Neural cell (in vitro differentiated cells): ENCODE measurements around the gene DGCR6L. TPM values are rescaled to one million over a fixed set of nuclear protein-coding genes. Genes with fewer than 3 reads are reported as not detected.

Experiments
- H2AFZ ChIP-seq: fragments of 200-600, 300-800 bp; sonication (generic), shearing (Covaris generic); 2 replicates; pipeline ENCODE4 v1.6.0; 2014; ENCODE audit warnings: low read depth, mild to moderate bottlenecking, antibody characterized with exemption, low read length, moderate library complexity
- H3F3A ChIP-seq: fragments of 200-600 bp; shearing (Covaris generic); 2 replicates; pipeline ENCODE4 v1.6.1; 2016; ENCODE audit warnings: mild to moderate bottlenecking, moderate library complexity, mixed read lengths, antibody characterized with exemption, low read length; ENCODE audit not compliant: insufficient read depth, poor library complexity, severe bottlenecking
- H3K27ac ChIP-seq: fragments of 200-600, 300-800 bp; sonication (generic), shearing (Covaris generic); 2 replicates; pipeline ENCODE4 v1.5.1; 2014; ENCODE audit warnings: mild to moderate bottlenecking, low read length, moderate library complexity
- H3K27me3 ChIP-seq: fragments of 300-800, 200-600 bp; sonication (generic), shearing (Covaris generic); 2 replicates; pipeline ENCODE4 v1.6.0; 2014; ENCODE audit warnings: mild to moderate bottlenecking, low read depth, low read length, moderate library complexity; ENCODE audit not compliant: insufficient read depth
- H3K36me3 ChIP-seq: fragments of 300-800, 200-600 bp; sonication (generic), shearing (Covaris generic); 2 replicates; pipeline ENCODE4 v1.5.1; 2014; ENCODE audit warnings: mild to moderate bottlenecking, antibody characterized with exemption, low read length, moderate library complexity; ENCODE audit not compliant: insufficient read depth
- H3K4me2 ChIP-seq: fragments of 300-800, 200-600 bp; sonication (generic), shearing (Covaris generic); 2 replicates; pipeline ENCODE4 v1.6.0; 2014; ENCODE audit warnings: mild to moderate bottlenecking, low read length
- H3K4me3 ChIP-seq: fragments of 300-800, 200-600 bp; sonication (generic), shearing (Covaris generic); 2 replicates; pipeline ENCODE4 v1.5.1; 2014; ENCODE audit warnings: mild to moderate bottlenecking, low read length, moderate library complexity
- H3K79me2 ChIP-seq: fragments of 200-600 bp; shearing (Covaris generic); replicated peaks from 2 replicates; pipeline ENCODE4 v1.6.0; 2014; ENCODE audit warnings: mild to moderate bottlenecking, low read length, moderate library complexity; ENCODE audit not compliant: insufficient read depth
- H3K9ac ChIP-seq: fragments of 300-800, 200-600 bp; sonication (generic), shearing (Covaris generic); 2 replicates; pipeline ENCODE4 v1.6.1; 2016; ENCODE audit warnings: mild to moderate bottlenecking, low read length, mixed read lengths
- H3K9me2 ChIP-seq: fragments of 200-600 bp; shearing (Covaris generic); 2 replicates; pipeline ENCODE4 v1.6.1; 2016; ENCODE audit warnings: mild to moderate bottlenecking, low read length, mixed read lengths; ENCODE audit not compliant: insufficient read depth
- H3K9me3 ChIP-seq: fragments of 200-600, 300-800 bp; sonication (generic), shearing (Covaris generic); 2 replicates; pipeline ENCODE4 v1.6.1; 2016; ENCODE audit warnings: mild to moderate bottlenecking, mixed run types, low read length, moderate library complexity, mixed read lengths
- H4K20me1 ChIP-seq: fragments of 200-600 bp; shearing (Covaris generic); 2 replicates; pipeline ENCODE4 v1.6.1; 2016; ENCODE audit warnings: mild to moderate bottlenecking, mixed run types; ENCODE audit not compliant: insufficient read depth
- EP300 ChIP-seq: fragments of 450-650 bp; conservative IDR thresholded peaks from 2 replicates; pipeline ENCODE4 v1.6.1; 2014; ENCODE audit warnings: antibody characterized with exemption, mild to moderate bottlenecking, moderate library complexity; ENCODE audit not compliant: poor library complexity, severe bottlenecking
- EZH2 ChIP-seq: fragments of 200-600, 300-800 bp; shearing (Covaris generic), sonication (generic); IDR thresholded peaks from 2 replicates; pipeline ENCODE4 v1.6.1; 2014; ENCODE audit warnings: antibody characterized with exemption, low read length, borderline replicate concordance, mild to moderate bottlenecking; ENCODE audit not compliant: insufficient read depth, poor library complexity, severe bottlenecking
- MXI1 ChIP-seq: fragments of 450-650 bp; conservative IDR thresholded peaks from 2 replicates; pipeline ENCODE4 v1.6.1; 2014; ENCODE audit warnings: antibody characterized with exemption, mild to moderate bottlenecking; ENCODE audit not compliant: poor library complexity, severe bottlenecking
- POLR2AphosphoS5 ChIP-seq: IDR thresholded peaks from 2 replicates; pipeline ENCODE4 v1.6.1; 2012
- RAD21 ChIP-seq: fragments of 450-650 bp; conservative IDR thresholded peaks from 2 replicates; pipeline ENCODE4 v1.6.1; 2014; ENCODE audit warnings: antibody characterized with exemption, mild to moderate bottlenecking, moderate library complexity
- SMC3 ChIP-seq: fragments of 450-650 bp; conservative IDR thresholded peaks from 2 replicates; pipeline ENCODE4 v1.6.1; 2014; ENCODE audit warnings: antibody characterized with exemption, mild to moderate bottlenecking, moderate library complexity; ENCODE audit not compliant: poor library complexity
- TAF1 ChIP-seq: IDR thresholded peaks from 2 replicates; pipeline ENCODE4 v1.6.1; 2012; ENCODE audit warnings: low read depth
- polyA plus RNA-seq: library from polyadenylated mRNA; depleted of rRNA; stranded (reverse); fragments of >200 nt; gene quantifications from 2 replicates; pipeline ENCODE4 v1.2.3, GENCODE V29; 2014
- TF ChIP-seq, protein P1 (sequence below): fragments of 450-650 bp; IDR thresholded peaks from 2 replicates; pipeline ENCODE4 v1.5.1; 2014; ENCODE audit warnings: antibody characterized with exemption, mild to moderate bottlenecking, moderate library complexity; ENCODE audit not compliant: poor library complexity, severe bottlenecking
- TF ChIP-seq, protein P2 (sequence below): IDR thresholded peaks from 2 replicates; pipeline ENCODE4 v1.6.1; 2012; ENCODE audit warnings: borderline replicate concordance

The DGCR6L gene
- polyA plus RNA-seq, 1 donor from 2014 or later, result 125 TPM

DNA sequence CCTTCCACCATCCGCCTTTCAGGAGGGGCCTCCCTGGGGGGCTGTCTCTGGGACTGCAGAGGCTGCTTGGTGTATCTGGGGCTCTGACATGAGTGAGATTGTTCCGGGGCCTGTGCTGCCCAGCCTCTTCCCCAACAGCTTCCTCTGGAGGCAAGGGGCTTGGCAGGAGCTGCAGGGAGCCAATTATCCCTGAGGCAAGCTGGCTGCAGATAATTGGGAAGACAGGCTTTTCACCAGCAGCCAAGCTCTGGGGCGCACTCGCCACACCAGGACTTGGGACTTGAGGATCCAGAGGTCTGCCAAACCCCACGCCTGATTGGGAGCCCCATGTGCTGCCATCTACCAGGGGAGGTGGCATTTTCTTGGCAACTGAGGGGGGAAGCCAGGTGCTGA is 36.2 kb downstream of the DGCR6L start:
- Histone ChIP-seq H3K27ac (no peak overlapping the region), H3K9me2 (no peaks in the 10 kb centered on the region), H4K20me1 (no peaks in the 10 kb centered on the region), H3K4me2 (no peak overlapping the region), H3F3A (no peaks in the 10 kb centered on the region), H3K79me2 (no peaks in the 10 kb centered on the region), H3K36me3 (no peaks in the 10 kb centered on the region), H3K9ac (no peak overlapping the region), H2AFZ (no peak overlapping the region), H3K27me3 (no peaks in the 10 kb centered on the region), H3K9me3 (no peaks in the 10 kb centered on the region), H3K4me3 (no peak overlapping the region)
- TF ChIP-seq, protein P1, sequence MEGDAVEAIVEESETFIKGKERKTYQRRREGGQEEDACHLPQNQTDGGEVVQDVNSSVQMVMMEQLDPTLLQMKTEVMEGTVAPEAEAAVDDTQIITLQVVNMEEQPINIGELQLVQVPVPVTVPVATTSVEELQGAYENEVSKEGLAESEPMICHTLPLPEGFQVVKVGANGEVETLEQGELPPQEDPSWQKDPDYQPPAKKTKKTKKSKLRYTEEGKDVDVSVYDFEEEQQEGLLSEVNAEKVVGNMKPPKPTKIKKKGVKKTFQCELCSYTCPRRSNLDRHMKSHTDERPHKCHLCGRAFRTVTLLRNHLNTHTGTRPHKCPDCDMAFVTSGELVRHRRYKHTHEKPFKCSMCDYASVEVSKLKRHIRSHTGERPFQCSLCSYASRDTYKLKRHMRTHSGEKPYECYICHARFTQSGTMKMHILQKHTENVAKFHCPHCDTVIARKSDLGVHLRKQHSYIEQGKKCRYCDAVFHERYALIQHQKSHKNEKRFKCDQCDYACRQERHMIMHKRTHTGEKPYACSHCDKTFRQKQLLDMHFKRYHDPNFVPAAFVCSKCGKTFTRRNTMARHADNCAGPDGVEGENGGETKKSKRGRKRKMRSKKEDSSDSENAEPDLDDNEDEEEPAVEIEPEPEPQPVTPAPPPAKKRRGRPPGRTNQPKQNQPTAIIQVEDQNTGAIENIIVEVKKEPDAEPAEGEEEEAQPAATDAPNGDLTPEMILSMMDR, result no peak
- TF ChIP-seq POLR2AphosphoS5 (no peak), SMC3 (no peak), EZH2 (no peak), TAF1 (no peak), RAD21 (no peak), MXI1 (no peak), EP300 (no peak)
- TF ChIP-seq, protein P2, sequence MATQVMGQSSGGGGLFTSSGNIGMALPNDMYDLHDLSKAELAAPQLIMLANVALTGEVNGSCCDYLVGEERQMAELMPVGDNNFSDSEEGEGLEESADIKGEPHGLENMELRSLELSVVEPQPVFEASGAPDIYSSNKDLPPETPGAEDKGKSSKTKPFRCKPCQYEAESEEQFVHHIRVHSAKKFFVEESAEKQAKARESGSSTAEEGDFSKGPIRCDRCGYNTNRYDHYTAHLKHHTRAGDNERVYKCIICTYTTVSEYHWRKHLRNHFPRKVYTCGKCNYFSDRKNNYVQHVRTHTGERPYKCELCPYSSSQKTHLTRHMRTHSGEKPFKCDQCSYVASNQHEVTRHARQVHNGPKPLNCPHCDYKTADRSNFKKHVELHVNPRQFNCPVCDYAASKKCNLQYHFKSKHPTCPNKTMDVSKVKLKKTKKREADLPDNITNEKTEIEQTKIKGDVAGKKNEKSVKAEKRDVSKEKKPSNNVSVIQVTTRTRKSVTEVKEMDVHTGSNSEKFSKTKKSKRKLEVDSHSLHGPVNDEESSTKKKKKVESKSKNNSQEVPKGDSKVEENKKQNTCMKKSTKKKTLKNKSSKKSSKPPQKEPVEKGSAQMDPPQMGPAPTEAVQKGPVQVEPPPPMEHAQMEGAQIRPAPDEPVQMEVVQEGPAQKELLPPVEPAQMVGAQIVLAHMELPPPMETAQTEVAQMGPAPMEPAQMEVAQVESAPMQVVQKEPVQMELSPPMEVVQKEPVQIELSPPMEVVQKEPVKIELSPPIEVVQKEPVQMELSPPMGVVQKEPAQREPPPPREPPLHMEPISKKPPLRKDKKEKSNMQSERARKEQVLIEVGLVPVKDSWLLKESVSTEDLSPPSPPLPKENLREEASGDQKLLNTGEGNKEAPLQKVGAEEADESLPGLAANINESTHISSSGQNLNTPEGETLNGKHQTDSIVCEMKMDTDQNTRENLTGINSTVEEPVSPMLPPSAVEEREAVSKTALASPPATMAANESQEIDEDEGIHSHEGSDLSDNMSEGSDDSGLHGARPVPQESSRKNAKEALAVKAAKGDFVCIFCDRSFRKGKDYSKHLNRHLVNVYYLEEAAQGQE, result no peak

DNA sequence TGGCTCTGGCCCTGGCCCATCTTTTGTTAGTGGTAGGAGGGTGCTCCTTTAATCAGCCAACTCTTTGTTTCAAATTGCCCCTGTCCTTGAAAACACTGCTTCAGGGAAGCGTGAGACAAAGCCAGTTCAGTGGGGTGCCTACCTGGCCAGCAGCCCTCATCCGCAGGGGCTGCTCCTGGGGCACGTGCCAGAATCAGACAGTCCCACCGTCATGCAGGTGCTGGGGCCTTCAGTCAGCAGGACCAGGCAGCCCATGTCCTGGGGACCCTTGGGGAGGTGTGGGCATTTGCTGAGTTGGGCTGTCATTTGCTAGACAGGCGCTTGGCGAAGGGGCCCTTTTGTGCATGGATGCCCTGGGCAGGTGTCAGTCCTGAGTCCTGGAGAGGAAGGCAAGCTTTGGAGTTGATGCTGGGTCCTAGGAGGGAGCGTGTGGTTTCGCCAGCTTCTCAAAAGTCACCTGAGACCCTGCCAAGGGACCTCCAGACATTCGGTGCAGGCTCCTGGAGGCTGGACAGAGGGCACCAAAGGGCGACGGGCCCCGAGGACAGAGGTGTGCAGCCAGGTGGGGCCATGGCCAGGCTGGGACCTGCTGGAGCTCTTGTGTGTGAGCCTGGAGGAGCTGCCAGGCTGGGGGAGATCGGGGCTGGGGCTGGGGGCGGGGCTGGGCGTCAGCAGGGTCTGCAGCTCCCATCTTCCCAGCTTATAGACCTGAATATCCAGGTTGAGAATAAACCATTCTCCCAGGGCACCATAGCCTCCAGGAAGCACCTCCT is 36.8 kb downstream of the DGCR6L start:
- Histone ChIP-seq H3F3A (no peaks in the 10 kb centered on the region), H3K27me3 (no peaks in the 10 kb centered on the region), H2AFZ (no peak overlapping the region), H3K4me3 (no peak overlapping the region), H3K9ac (no peak overlapping the region), H3K9me3 (no peaks in the 10 kb centered on the region), H3K79me2 (no peaks in the 10 kb centered on the region), H3K9me2 (no peaks in the 10 kb centered on the region), H3K27ac (no peak overlapping the region), H3K36me3 (no peaks in the 10 kb centered on the region), H4K20me1 (no peaks in the 10 kb centered on the region), H3K4me2 (no peak overlapping the region)
- TF ChIP-seq, protein P1, result no peak
- no peak for TF ChIP-seq SMC3
- no peak for TF ChIP-seq MXI1
- TF ChIP-seq EZH2, result no peak
- TF ChIP-seq RAD21, result no peak
- TF ChIP-seq, protein P2, result no peak
- TF ChIP-seq POLR2AphosphoS5, result no peak
- no peak for TF ChIP-seq TAF1
